GM13977 (cell line): Measurements from ENCODE around the gene EXOC1L.

ENCODE experiments used
- DNase-seq: peaks from one replicate; pipeline ENCODE4 v3.0.0; 2012; ENCODE audit warnings: low spot score
- CTCF ChIP-seq: IDR thresholded peaks from 2 replicates; pipeline ENCODE4 v1.5.1; 2012; ENCODE audit warnings: mild to moderate bottlenecking, control low read depth; ENCODE audit not compliant: insufficient read depth; ENCODE audit errors: extremely low read depth, missing control alignments
- in situ Hi-C: fragments of 300-500 bp; cut with MboI; formaldehyde crosslinking; loops from one replicate; pipeline ENCODE4 v1.12.0; 2022; ENCODE audit warnings: low sequenced_read_pairs, low pct_unique_long_range_greater_than_20kb, mixed read lengths, inconsistent platforms; ENCODE audit not compliant: unreplicated experiment

Gene EXOC1L

GRCh38 chr4:55817691-55818090, 1.9 kb upstream of the EXOC1L start:
- no peak for TF ChIP-seq CTCF
- no peak for DNase-seq
- in situ Hi-C loops = no loop called here

GRCh38 chr4:55820279-55820678, 689 bp downstream of the EXOC1L start:
- in situ Hi-C loops = no loop called here
- no peak for DNase-seq

GRCh38 chr4:55822329-55822728, 2.7 kb downstream of the EXOC1L start:
- no peak for DNase-seq
- TF ChIP-seq CTCF = no peak
- in situ Hi-C loops = no loop called here

More at GRCh38 chr4:55820279-55820678, 689 bp downstream of the EXOC1L start:
- TF ChIP-seq CTCF = no peak

- no peak for DNase-seq
- no peak for TF ChIP-seq CTCF
- in situ Hi-C loops = no loop called here
These were observed 5.3 kb downstream of the EXOC1L start for GRCh38 chr4:55824865-55825264.

GRCh38 chr4:55826986-55827385, 7.4 kb downstream of the EXOC1L start:
- DNase-seq = no peak
- in situ Hi-C loops = no loop called here
- no peak for TF ChIP-seq CTCF

- in situ Hi-C loops = no loop called here
- no peak for TF ChIP-seq CTCF
- no peak for DNase-seq
These were observed 8.0 kb downstream of the EXOC1L start for GRCh38 chr4:55827582-55827981.

GRCh38 chr4:55830048-55830447, 10.5 kb downstream of the EXOC1L start:
- in situ Hi-C loops = no loop called here
- no peak for TF ChIP-seq CTCF
- DNase-seq = no peak
